Activated CD4-positive, alpha-beta T cell treated with anti-CD3 and anti-CD28 coated beads, Interleukin-2, amount 50 U/mL, for 16 hours (primary cell): ENCODE results near the gene MET.
A peak's percentile ranks its signal among the peaks of the same experiment; 100 is the strongest.

Experiments used
- DNase-seq: peaks from one replicate; pipeline ENCODE4 v3.0.0-alpha.2; 2020

Gene MET

GRCh38 chr7:116665332-116665996, 6.5 kb upstream of the MET start:
- DNase-seq = no peak

GRCh38 chr7:116669769-116670168, 2.2 kb upstream of the MET start:
- no peak for DNase-seq

GRCh38 chr7:116670409-116671015, 1.5 kb upstream of the MET start:
- DNase-seq = no peak

GRCh38 chr7:116671111-116671510, 885 bp upstream of the MET start:
- DNase-seq = no peak

GRCh38 chr7:116672596-116673456, 830 bp downstream of the MET start:
- no peak for DNase-seq

GRCh38 chr7:116673457-116673865, 1.5 kb downstream of the MET start:
- DNase-seq = no peak

GRCh38 chr7:116674508-116675173, 2.6 kb downstream of the MET start:
- DNase-seq = peak; percentile 2

- DNase-seq = no peak
Measured at GRCh38 chr7:116675812-116676355, 3.9 kb downstream of the MET start.

- DNase-seq = no peak
Measured at GRCh38 chr7:116678780-116679179, 6.8 kb downstream of the MET start.

- peak; percentile 62 for DNase-seq
Measured at GRCh38 chr7:116679500-116679899, 7.5 kb downstream of the MET start.

GRCh38 chr7:116683786-116684185, 11.8 kb downstream of the MET start:
- no peak for DNase-seq

GRCh38 chr7:116686033-116686432, 14.0 kb downstream of the MET start:
- no peak for DNase-seq

- DNase-seq = no peak
Measured at GRCh38 chr7:116686812-116687419, 14.9 kb downstream of the MET start.

GRCh38 chr7:116687801-116688201, 15.8 kb downstream of the MET start:
- DNase-seq = no peak

GRCh38 chr7:116689790-116690259, 17.8 kb downstream of the MET start:
- no peak for DNase-seq

GRCh38 chr7:116691664-116692063, 19.7 kb downstream of the MET start:
- no peak for DNase-seq

- DNase-seq = no peak
Measured at GRCh38 chr7:116692401-116693308, 20.7 kb downstream of the MET start.

GRCh38 chr7:116696707-116697106, 24.7 kb downstream of the MET start:
- no peak for DNase-seq

- DNase-seq = no peak
Measured at GRCh38 chr7:116697152-116697551, 25.2 kb downstream of the MET start.

GRCh38 chr7:116697761-116698160, 25.8 kb downstream of the MET start:
- DNase-seq = no peak

GRCh38 chr7:116698396-116698795, 26.4 kb downstream of the MET start:
- no peak for DNase-seq
